GDM1 (cell line): ENCODE data around the gene PHACTR1.
A peak's percentile ranks its signal among the peaks of the same experiment; 100 is the strongest.
"Not testable (repeated sequence)": the region's sequence is repeated elsewhere in the genome, so short reads cannot be mapped to it uniquely, and the experiment has no call there.

ENCODE experiments used
- DNase-seq: peaks from one replicate; lab custom pipeline; 2025; lab: John Stamatoyannopoulos, UW

The PHACTR1 gene

GRCh38 chr6:12716298-12716916 lies at the start of gene PHACTR1:
Gene PHACTR1 (plus strand): TSS chr6:12716767.
- no peak for DNase-seq

GRCh38 chr6:12666886-12667285 lies 49.7 kb upstream of the PHACTR1 start:
- DNase-seq = peak; percentile 48

- DNase-seq = no peak
Observed at GRCh38 chr6:12675931-12676330, 40.6 kb upstream of the PHACTR1 start.

GRCh38 chr6:12679341-12679740 lies 37.2 kb upstream of the PHACTR1 start:
- no peak for DNase-seq

DNA sequence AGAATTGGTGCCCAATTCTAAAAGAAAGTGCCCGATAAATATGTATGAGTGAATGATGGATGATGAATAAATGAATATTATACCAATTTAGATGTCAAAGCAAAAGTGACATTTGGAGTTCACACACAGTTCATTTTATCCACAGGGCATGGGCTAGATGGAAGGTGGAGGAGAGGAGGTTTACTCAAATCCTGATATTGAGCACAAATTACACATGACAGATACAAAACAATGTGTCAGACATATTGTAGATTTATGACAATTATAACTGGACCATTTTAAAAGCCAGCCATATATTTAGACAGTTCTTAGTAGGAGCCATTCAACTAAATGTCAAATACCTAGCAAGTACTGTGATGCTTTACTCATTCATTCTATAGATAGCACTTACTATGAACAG lies 23.4 kb upstream of the PHACTR1 start:
- no peak for DNase-seq

GRCh38 chr6:12698298-12698697 lies 18.3 kb upstream of the PHACTR1 start:
- no peak for DNase-seq

- no peak for DNase-seq
Observed at GRCh38 chr6:12704946-12705345, 11.6 kb upstream of the PHACTR1 start.

DNA sequence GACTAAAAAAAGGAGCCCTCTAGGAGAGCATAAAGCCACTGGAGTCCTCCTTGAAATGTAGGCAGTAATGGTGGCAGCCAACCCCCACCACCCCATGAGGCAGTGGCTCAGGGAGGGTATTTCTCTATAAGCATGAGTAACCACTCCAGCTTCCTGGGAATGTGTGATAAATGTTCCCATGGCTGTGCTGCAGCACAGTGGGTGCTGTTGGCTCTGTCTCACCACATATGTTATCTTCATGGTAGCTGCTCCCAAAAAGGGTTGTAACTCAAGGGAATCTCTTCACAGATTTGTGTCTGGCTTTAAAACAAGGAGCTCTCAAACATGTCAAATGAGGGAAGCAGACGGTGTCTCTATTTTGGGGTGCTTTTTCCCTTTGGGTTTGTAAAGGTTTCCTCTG lies 7.5 kb upstream of the PHACTR1 start:
- DNase-seq = no peak

- DNase-seq = no peak
Observed at GRCh38 chr6:12709556-12710232, 6.9 kb upstream of the PHACTR1 start.

DNA sequence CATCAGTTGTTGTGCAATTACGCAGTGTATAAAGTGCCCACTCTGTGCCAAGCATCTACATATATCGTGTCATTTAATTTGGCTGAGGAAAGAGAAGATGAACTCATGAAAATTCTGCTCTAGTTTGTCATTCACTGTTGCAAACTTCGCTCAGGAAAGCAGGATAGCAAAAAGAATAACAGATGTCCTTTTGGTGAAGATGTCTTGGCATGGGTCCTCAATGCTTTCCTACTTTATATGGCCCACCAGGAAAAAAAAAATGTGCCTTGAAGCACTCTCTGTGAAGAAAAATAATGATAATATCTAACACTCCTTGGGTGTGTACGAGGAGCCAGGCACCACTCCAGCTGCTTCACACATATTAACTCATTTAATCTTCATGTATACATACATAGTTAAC lies 5.6 kb upstream of the PHACTR1 start:
- DNase-seq = no peak

GRCh38 chr6:12714022-12714421 lies 2.5 kb upstream of the PHACTR1 start:
- DNase-seq = no peak

DNA sequence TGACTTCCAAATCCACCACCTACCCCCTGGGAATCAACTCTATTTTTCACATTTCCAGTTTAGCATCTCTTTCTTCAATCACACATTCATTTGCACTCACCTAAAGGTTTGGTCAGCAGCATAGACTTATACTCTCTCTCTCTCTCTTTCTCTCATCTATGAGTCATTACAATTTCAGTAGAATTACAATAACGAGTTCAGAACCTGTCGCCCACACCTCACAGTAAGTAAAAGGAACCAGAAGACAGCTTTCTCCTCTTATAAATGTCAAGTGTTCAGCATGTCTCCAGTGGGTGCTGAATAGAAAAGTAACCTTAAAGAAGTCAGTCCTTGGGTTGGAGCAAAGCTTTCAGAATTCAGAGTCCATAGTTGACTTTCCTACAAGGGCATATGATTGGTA lies 1.1 kb upstream of the PHACTR1 start:
- no peak for DNase-seq

DNA sequence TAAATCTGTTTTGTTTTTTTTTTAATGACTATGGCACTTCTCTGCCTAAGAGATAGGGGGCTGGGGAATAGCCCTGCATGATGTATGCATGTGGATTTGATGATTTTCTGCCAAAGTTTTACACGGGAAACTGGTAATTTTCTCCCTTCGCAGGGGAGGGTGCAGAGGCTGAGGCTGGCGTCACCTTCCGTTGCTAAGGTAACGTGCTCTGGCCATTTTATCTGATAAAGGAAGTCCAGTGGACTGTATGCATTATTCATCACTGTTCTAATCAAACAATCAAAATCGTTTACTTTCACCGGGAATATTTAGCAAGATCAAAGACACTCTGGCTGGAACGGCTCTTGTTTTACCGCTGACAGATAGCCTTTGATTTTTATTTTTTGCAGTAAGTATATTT lies 789 bp downstream of the PHACTR1 start:
- DNase-seq = no peak

- DNase-seq = no peak
Observed at GRCh38 chr6:12718015-12718414, 1.4 kb downstream of the PHACTR1 start.

DNA sequence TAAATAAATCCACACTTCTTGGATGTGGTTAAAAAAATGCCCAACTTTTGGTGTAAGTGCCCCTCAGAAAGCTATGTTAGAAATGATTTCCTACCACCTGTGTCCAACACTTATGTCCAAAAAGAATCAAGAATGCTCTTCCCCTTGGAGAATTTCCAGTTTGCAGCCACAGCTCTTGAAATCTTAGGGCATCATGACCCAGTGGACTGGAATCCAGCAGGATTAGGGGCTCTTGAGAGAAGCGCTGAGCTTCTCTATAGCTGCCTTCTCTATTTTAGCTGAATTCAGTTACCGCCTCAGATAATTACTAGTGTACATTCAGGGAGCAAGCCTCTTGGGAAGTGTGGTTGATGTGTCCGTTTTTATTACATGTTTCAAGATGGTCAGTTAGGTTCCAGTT lies 2.5 kb downstream of the PHACTR1 start:
- no peak for DNase-seq

DNA sequence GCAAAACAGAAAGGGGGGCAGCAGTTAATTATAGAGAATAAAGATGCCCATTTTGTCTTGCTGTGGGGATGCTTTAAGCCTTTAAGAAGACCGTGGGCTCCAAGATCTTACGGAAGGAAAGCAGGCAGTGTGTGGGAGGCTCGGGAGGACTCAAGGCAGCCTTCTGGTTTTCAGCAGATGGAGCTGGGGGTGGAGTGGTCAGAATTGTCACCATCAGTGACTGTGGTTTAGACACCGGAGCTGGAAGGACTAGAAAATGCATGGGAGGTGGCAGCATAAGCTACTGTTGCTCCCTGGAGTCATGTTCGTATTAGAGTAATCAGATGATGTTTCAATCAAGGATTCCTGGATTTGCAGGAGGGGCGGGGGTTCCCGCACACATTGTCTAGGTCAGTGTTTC lies 3.7 kb downstream of the PHACTR1 start:
- no peak for DNase-seq

GRCh38 chr6:12725263-12725662 lies 8.7 kb downstream of the PHACTR1 start:
- DNase-seq = no peak

DNA sequence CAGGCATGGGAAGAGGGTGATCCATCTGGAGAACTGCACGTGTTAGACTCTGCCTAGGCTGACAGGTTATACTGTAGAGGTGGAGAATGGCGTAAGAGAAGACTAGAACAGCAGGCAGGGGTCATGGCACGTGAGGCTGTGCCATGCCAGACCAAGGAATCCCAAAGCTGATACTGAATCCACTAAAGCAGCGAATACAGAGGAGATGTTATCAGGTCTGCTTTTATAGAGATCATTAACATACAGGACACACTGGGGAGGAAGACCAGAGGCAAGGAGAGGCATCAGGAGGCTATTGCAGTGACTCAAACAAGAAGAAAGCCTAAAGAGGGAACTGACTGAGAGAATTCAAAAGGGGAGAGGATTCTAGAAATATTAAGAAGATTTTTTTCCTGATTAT lies 12.9 kb downstream of the PHACTR1 start:
- DNase-seq = no peak

GRCh38 chr6:12730809-12731208 lies 14.2 kb downstream of the PHACTR1 start:
- DNase-seq = not testable (repeated sequence)

- no peak for DNase-seq
Observed at GRCh38 chr6:12733876-12734275, 17.3 kb downstream of the PHACTR1 start.

DNA sequence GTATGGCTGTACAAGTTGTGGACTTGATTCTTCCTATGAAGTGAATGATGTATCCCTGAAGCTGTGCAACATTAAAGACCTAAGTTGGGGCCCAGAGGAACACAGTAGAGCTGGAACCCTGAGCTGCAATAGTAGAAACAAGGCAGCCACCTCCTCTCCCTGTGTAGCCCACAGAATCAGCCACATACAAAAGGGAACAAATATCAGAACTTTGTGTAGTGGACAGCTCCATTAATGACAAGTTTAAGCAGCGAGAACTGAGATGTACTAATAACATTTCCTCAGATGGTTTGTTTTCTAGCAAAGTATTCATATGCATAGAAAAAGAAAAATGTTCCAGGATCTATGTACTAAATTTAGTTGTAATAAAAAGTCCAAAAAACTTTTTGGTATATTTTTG lies 19.2 kb downstream of the PHACTR1 start:
- DNase-seq = no peak

- no peak for DNase-seq
Observed at GRCh38 chr6:12748411-12748810, 31.8 kb downstream of the PHACTR1 start.

DNA sequence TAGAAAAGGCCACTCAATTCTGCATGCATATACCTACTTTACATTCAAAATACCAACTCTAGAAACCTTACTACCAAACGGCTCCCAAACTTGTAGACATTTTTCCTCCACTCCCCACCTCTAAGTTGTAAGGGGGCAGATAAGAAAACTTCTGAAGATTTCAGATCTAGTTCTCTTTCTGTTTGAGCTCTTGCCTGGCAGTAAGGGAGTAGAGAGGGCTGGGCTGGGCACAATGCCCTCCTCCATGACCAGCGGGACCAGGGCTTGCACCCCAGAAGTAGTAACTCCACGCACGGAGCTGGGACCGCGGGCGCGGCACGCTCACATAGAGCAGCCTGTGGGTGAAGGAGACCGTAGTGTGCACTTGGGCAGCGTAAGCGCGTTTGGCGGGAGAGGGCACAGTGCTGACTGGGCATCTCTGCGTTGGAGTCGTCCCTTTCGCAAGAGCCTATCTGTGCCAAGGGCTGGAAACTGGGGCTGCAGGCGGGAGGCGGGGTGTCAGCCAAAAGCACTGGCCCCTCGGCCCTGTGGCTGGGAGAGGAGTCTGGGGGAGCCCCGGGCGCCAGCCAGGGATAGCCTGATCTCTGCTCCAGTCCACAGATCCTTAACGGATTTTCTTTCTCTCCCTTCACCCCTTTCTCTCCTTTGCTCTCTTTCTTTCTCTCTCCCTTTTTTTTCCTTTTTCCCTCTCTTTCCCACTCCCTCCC lies 32.4 kb downstream of the PHACTR1 start:
- no peak for DNase-seq
